ENCODE measurements around the gene UNC13A. TPM values are rescaled to one million over a fixed set of nuclear protein-coding genes. Genes with fewer than 3 reads are reported as not detected.

The UNC13A gene
- total RNA-seq, 1 experiment from 2014 or later, result 5.8 TPM

DNA sequence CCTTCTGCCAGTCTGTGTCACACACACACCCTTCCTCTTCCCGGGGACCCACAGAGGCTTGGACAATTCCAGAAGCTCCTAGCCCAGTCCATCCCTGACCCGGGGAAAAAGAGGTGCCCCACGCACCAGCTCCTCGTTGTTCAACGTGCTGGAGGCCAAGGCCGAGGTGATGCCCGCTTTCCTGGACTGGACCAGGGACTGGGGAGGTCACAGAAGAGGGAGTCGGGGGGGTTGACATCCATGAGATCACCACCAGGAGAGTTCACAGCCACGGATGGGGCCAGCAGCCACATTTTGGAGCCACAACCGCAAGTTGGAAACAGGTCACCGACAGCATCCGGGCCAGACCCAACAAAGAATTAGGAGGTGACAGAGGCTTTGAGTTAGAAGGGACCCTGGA is 39.4 kb downstream of the UNC13A start:
- Histone ChIP-seq H3K4me1 (ENCODE audit: insufficient read depth, low read length, poor library complexity, severe bottlenecking) (no peaks in the 10 kb centered on the region), H3K27ac (ENCODE audit: low read depth, low read length, poor library complexity, severe bottlenecking) (no peak overlapping the region), H3K27me3 (replicated peaks; ENCODE audit: insufficient read depth, low read depth, low read length, poor library complexity) (no peaks in the 10 kb centered on the region), H3K9me3 (ENCODE audit: low read depth, low read length, poor library complexity, severe bottlenecking) (no peaks in the 10 kb centered on the region), H3K36me3 (ENCODE audit: insufficient read depth, low read length, poor library complexity, severe bottlenecking) (no peaks in the 10 kb centered on the region), H3K4me3 (ENCODE audit: low read depth, low read length, poor library complexity, severe bottlenecking) (no peak overlapping the region)
- BruUV-seq (replicated peaks), result no TSS peak
- intact Hi-C loops (cut with micrococcal nuclease; ENCODE audit: unreplicated experiment), result no loop called here
- DNase-seq (ENCODE audit: low spot score), result no peak
- ChIA-PET CTCF (no interaction called here), POLR2A (ENCODE audit: low non-redundant PET) (no interaction called here)
- no peak for TF ChIP-seq EZH2 (IDR thresholded peaks at IDR 0.05; ENCODE audit: borderline replicate concordance, low read depth, low read length, poor library complexity, severe bottlenecking)
- TF ChIP-seq, protein P1, sequence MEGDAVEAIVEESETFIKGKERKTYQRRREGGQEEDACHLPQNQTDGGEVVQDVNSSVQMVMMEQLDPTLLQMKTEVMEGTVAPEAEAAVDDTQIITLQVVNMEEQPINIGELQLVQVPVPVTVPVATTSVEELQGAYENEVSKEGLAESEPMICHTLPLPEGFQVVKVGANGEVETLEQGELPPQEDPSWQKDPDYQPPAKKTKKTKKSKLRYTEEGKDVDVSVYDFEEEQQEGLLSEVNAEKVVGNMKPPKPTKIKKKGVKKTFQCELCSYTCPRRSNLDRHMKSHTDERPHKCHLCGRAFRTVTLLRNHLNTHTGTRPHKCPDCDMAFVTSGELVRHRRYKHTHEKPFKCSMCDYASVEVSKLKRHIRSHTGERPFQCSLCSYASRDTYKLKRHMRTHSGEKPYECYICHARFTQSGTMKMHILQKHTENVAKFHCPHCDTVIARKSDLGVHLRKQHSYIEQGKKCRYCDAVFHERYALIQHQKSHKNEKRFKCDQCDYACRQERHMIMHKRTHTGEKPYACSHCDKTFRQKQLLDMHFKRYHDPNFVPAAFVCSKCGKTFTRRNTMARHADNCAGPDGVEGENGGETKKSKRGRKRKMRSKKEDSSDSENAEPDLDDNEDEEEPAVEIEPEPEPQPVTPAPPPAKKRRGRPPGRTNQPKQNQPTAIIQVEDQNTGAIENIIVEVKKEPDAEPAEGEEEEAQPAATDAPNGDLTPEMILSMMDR (conservative IDR thresholded peaks at IDR 0.05; ENCODE audit: low read depth, low read length), result no peak

DNA sequence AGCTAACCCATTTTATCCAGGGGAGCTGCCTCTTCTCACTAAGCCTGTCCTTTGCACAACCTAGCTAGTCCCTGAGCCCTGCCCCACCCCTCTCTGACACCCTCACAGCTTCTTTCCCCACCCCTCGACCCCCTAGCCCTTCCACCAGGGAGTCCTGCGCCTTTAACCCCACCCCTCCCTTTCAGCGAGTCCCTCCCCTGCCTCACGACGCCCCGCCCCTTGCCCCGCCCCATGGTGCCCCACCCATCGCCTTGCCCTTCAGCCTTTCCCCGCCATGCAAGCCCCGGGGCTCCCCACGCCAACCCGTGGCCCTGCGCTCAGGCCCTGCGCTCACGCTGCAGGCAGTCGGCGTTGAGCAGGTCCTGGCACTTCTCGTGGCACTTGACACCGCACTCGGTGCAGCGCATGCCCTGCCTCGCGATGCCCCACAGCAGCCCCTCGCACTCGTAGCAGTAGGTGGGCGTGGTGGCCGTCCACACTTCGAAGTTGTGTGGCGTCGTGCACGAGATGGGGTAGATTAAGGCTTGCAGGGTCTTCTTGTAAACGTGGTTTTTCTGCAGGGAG is 40.0 kb downstream of the UNC13A start:
- BruUV-seq (replicated peaks), result no TSS peak
- Histone ChIP-seq H3K27ac (ENCODE audit: low read depth, low read length, poor library complexity, severe bottlenecking) (no peak overlapping the region), H3K36me3 (ENCODE audit: insufficient read depth, low read length, poor library complexity, severe bottlenecking) (no peaks in the 10 kb centered on the region), H3K4me1 (ENCODE audit: insufficient read depth, low read length, poor library complexity, severe bottlenecking) (no peaks in the 10 kb centered on the region), H3K9me3 (ENCODE audit: low read depth, low read length, poor library complexity, severe bottlenecking) (no peaks in the 10 kb centered on the region), H3K27me3 (replicated peaks; ENCODE audit: insufficient read depth, low read depth, low read length, poor library complexity) (no peaks in the 10 kb centered on the region), H3K4me3 (ENCODE audit: low read depth, low read length, poor library complexity, severe bottlenecking) (no peak overlapping the region)
- TF ChIP-seq EZH2 (IDR thresholded peaks at IDR 0.05; ENCODE audit: borderline replicate concordance, low read depth, low read length, poor library complexity, severe bottlenecking), result no peak
- TF ChIP-seq, protein P1 (conservative IDR thresholded peaks at IDR 0.05; ENCODE audit: low read depth, low read length), result no peak
- POLR2A ChIA-PET (ENCODE audit: low non-redundant PET), result no interaction called here
- intact Hi-C loops (cut with micrococcal nuclease; ENCODE audit: unreplicated experiment), result no loop called here
- DNase-seq (ENCODE audit: low spot score), result no peak
- CTCF ChIA-PET, result no interaction called here

DNA sequence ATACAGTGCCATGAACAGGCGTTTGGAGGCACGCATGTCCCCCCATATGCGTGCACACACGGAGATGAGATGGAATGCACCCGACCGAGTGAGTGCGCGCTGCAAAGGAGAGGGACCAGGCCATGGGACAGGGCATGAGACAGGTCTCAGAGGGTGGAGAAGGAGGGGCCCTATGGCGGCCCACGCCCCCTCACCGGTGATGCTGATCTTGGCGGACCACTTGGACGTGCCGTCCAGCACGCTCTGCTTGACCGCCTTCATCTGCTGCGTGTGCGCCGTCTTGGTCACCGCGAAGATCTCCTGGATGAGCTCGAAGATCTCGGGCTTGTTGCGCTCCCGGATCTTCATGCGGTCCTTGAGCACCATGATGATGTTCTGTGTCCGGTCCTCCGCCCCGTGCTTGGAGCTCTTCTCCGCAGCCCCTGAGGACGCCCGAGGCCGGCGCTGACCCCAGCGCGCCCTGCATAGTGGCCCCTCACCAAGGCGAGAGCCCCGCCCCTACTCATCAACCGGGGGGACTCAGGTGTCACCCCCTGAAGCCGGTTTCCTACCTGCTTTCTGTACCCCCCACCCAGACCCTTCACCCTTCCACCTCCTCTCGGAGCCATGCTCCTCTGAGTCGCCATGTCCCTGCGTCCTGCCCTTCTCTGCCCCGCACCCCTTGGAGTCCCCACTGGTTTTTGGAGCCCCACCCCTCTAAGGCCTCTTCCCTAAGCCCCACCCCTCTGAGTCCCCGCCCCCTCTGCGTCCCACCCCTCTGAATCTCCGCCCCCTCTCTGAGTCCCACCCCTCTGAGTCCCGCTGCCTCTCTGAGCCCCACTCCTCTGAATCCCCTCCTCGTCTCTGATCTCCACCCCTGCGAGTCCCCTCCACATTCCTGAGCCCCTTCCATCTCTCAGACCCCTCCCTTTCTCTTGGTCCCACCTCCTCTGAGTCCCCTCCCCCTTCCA is 40.8 kb downstream of the UNC13A start:
- BruUV-seq (replicated peaks), result no TSS peak
- ChIA-PET CTCF (no interaction called here), POLR2A (ENCODE audit: low non-redundant PET) (no interaction called here)
- intact Hi-C loops (cut with micrococcal nuclease; ENCODE audit: unreplicated experiment), result no loop called here
- H3K4me3 ChIP-seq (ENCODE audit: low read depth, low read length, poor library complexity, severe bottlenecking), result no peak overlapping the region
- H3K27ac ChIP-seq (ENCODE audit: low read depth, low read length, poor library complexity, severe bottlenecking), result no peak overlapping the region
- H3K27me3 ChIP-seq (replicated peaks; ENCODE audit: insufficient read depth, low read depth, low read length, poor library complexity), result no peaks in the 10 kb centered on the region
- no peaks in the 10 kb centered on the region for H3K4me1 ChIP-seq (ENCODE audit: insufficient read depth, low read length, poor library complexity, severe bottlenecking)
- TF ChIP-seq, protein P1 (conservative IDR thresholded peaks at IDR 0.05; ENCODE audit: low read depth, low read length), result no peak
- TF ChIP-seq EZH2 (IDR thresholded peaks at IDR 0.05; ENCODE audit: borderline replicate concordance, low read depth, low read length, poor library complexity, severe bottlenecking), result no peak
- DNase-seq (ENCODE audit: low spot score), result no peak
- no peaks in the 10 kb centered on the region for H3K36me3 ChIP-seq (ENCODE audit: insufficient read depth, low read length, poor library complexity, severe bottlenecking)
- no peaks in the 10 kb centered on the region for H3K9me3 ChIP-seq (ENCODE audit: low read depth, low read length, poor library complexity, severe bottlenecking)
